D721Med (cell line): ENCODE data around the gene SRSF10.

ENCODE experiments used
- DNase-seq: peaks from one replicate; pipeline ENCODE4 v3.0.0; 2011; ENCODE audit warnings: low spot score; ENCODE audit not compliant: insufficient read length
- FAIRE-seq: peaks from 2 replicates; lab custom pipeline; 2011; peaks lifted over from hg19 to GRCh38; lab: Jason Lieb, UNC
- CTCF ChIP-seq: IDR thresholded peaks from 2 replicates; pipeline ENCODE4 v1.5.1; 2012; ENCODE audit warnings: mild to moderate bottlenecking, control low read depth; ENCODE audit not compliant: insufficient read depth; ENCODE audit errors: missing control alignments

The SRSF10 gene

GRCh38 chr1:23979881-23980727 lies at the start of gene SRSF10:
SRSF10 (minus strand) TSS chr1:23980327; CDS start chr1:23980255, 72 bp downstream.
- DNase-seq (peak; percentile 48), FAIRE-seq (no peak)
- TF ChIP-seq CTCF: peak; percentile 22

DNA sequence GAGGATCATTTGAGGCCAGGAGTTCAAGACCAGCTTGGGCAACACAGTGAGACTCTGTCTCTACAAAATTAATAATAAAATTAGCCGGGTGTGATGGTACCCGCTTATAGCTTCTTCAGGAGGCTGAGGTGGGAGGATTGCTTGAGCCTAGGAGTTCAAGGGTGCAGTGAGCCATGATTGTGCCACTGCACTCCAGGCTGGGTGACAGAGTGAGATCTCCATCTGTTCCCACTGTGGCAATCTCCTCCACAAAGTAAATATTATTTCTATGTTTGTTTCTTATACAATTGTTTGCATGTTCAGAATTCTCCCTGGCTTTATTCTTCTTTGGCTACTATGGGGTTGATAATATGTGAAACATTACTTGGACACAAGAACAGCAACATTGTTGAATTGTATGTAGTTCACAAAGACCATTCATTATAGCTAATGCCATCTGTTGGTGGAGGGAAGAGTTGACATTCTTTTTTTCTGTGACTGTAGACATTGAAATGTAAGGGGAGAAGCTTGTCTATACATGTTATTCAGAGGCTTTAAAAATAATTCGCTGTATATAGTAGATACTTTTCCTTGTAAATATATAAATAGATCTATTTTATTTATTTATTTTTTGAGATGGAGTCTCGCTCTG lies 47.8 kb upstream of the SRSF10 start:
- peak; percentile 49 for TF ChIP-seq CTCF
- no peak for FAIRE-seq
- no peak for DNase-seq

- FAIRE-seq (no peak), DNase-seq (no peak)
- TF ChIP-seq CTCF: no peak
These were observed 42.6 kb upstream of the SRSF10 start for GRCh38 chr1:24022581-24023361.

- TF ChIP-seq CTCF: no peak
- FAIRE-seq: no peak
- no peak for DNase-seq
These were observed 41.5 kb upstream of the SRSF10 start for GRCh38 chr1:24021403-24022266.

DNA sequence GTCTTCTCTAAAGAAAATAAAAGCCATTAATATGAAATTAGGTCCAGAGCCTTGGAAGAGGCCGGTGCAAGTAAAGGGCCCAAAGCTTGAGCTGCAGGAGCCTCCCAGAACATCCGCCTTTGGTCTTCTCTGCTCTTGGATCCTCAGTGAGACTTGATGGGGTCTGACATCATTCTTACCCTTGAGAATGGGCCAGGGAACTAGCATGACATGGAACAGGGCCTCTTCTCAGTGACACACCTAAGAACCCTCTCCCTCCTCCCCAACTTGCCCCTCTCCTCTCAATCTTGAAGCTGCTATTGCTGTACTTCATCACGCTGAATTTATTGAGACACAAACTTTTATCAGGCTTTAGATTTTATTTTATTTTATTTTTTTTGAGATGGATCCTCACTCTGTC lies 40.3 kb upstream of the SRSF10 start:
- FAIRE-seq (no peak), DNase-seq (no peak)
- no peak for TF ChIP-seq CTCF

- FAIRE-seq (no peak), DNase-seq (no peak)
- no peak for TF ChIP-seq CTCF
These were observed 39.9 kb upstream of the SRSF10 start for GRCh38 chr1:24020025-24020424.
